ENCODE results near the gene LRRC40. TPM values are rescaled to one million over a fixed set of nuclear protein-coding genes. Genes with fewer than 3 reads are reported as not detected.
"Not testable (repeated sequence)": the region's sequence is repeated elsewhere in the genome, so short reads cannot be mapped to it uniquely, and the experiment has no call there.

The LRRC40 gene
- total RNA-seq, 1 donor from 2014 or later: 15.3 TPM

- no peak for TF ChIP-seq CTCF (IDR thresholded peaks at IDR 0.05; ENCODE audit: insufficient read depth, low read length, severe bottlenecking)
- Histone ChIP-seq H3K36me3 (ENCODE audit: control insufficient read depth, insufficient read depth, low read length) (peaks cover 4% of the 10 kb centered on the region), H3K4me3 (ENCODE audit: low read depth, low read length) (no peak overlapping the region), H3K27me3 (ENCODE audit: control insufficient read depth, insufficient read depth, low read length) (no peaks in the 10 kb centered on the region)
- DNase-seq (ENCODE audit: low read depth) (no peak), FAIRE-seq (no peak)
These were observed 2.9 kb upstream of the LRRC40 start for GRCh38 chr1:70208292-70208691.

GRCh38 chr1:70207492-70207891 is 2.1 kb upstream of the LRRC40 start:
- no peak for TF ChIP-seq CTCF (IDR thresholded peaks at IDR 0.05; ENCODE audit: insufficient read depth, low read length, severe bottlenecking)
- FAIRE-seq: no peak
- no peak for DNase-seq (ENCODE audit: low read depth)
- H3K36me3 ChIP-seq (ENCODE audit: control insufficient read depth, insufficient read depth, low read length): peaks cover 4% of the 10 kb centered on the region
- H3K27me3 ChIP-seq (ENCODE audit: control insufficient read depth, insufficient read depth, low read length): no peaks in the 10 kb centered on the region
- no peak overlapping the region for H3K4me3 ChIP-seq (ENCODE audit: low read depth, low read length)

GRCh38 chr1:70206833-70207232 is 1.5 kb upstream of the LRRC40 start:
- not testable (repeated sequence) for H3K27me3 ChIP-seq (ENCODE audit: control insufficient read depth, insufficient read depth, low read length); DNase-seq (ENCODE audit: low read depth); FAIRE-seq; H3K36me3 ChIP-seq (ENCODE audit: control insufficient read depth, insufficient read depth, low read length)
- H3K4me3 ChIP-seq (ENCODE audit: low read depth, low read length): peak overlapping the region; percentile 57

GRCh38 chr1:70205071-70205433 is 327 bp downstream of the LRRC40 start:
- no peak for TF ChIP-seq CTCF (IDR thresholded peaks at IDR 0.05; ENCODE audit: insufficient read depth, low read length, severe bottlenecking)
- FAIRE-seq: no peak
- H3K4me3 ChIP-seq (ENCODE audit: low read depth, low read length): peak overlapping the region; percentile 57

GRCh38 chr1:70204600-70204999 is 779 bp downstream of the LRRC40 start:
- Histone ChIP-seq H3K4me3 (ENCODE audit: low read depth, low read length) (peak overlapping the region; percentile 57), H3K27me3 (ENCODE audit: control insufficient read depth, insufficient read depth, low read length) (no peaks in the 10 kb centered on the region), H3K36me3 (ENCODE audit: control insufficient read depth, insufficient read depth, low read length) (peaks cover 2% of the 10 kb centered on the region)
- no peak for FAIRE-seq
- DNase-seq (ENCODE audit: low read depth): no peak
- no peak for TF ChIP-seq CTCF (IDR thresholded peaks at IDR 0.05; ENCODE audit: insufficient read depth, low read length, severe bottlenecking)

More at GRCh38 chr1:70205071-70205433, 327 bp downstream of the LRRC40 start:
- no peak for DNase-seq (ENCODE audit: low read depth)
- Histone ChIP-seq H3K27me3 (ENCODE audit: control insufficient read depth, insufficient read depth, low read length) (no peaks in the 10 kb centered on the region), H3K36me3 (ENCODE audit: control insufficient read depth, insufficient read depth, low read length) (peaks cover 2% of the 10 kb centered on the region)

GRCh38 chr1:70204139-70204538 is 1.2 kb downstream of the LRRC40 start:
- Histone ChIP-seq H3K27me3 (ENCODE audit: control insufficient read depth, insufficient read depth, low read length) (no peaks in the 10 kb centered on the region), H3K36me3 (ENCODE audit: control insufficient read depth, insufficient read depth, low read length) (peaks cover 2% of the 10 kb centered on the region), H3K4me3 (ENCODE audit: low read depth, low read length) (no peak overlapping the region)
- DNase-seq (ENCODE audit: low read depth) (no peak), FAIRE-seq (no peak)
- TF ChIP-seq CTCF (IDR thresholded peaks at IDR 0.05; ENCODE audit: insufficient read depth, low read length, severe bottlenecking): no peak

Data from bronchial epithelial cell (primary cell).